Measurements from ENCODE around the gene PBX1.

The PBX1 gene

GRCh38 chr1:164858096-164858632, 299.2 kb downstream of the PBX1 start:
- no peak for DNase-seq (ENCODE audit: low read depth in 1 of 2, low spot score in 1 of 2)

GRCh38 chr1:164861632-164862031, 302.6 kb downstream of the PBX1 start:
- DNase-seq (ENCODE audit: low read depth in 1 of 2, low spot score in 1 of 2): no peak

GRCh38 chr1:164863056-164863455, 304.1 kb downstream of the PBX1 start:
- no peak for DNase-seq (ENCODE audit: low read depth in 1 of 2, low spot score in 1 of 2)

- DNase-seq (ENCODE audit: low read depth in 1 of 2, low spot score in 1 of 2): no peak
Measured at GRCh38 chr1:164864161-164864560, 305.2 kb downstream of the PBX1 start.

- no peak for DNase-seq (ENCODE audit: low read depth in 1 of 2, low spot score in 1 of 2)
Measured at GRCh38 chr1:164865385-164865784, 306.4 kb downstream of the PBX1 start.

GRCh38 chr1:164867590-164867989, 308.6 kb downstream of the PBX1 start:
- DNase-seq (ENCODE audit: low read depth in 1 of 2, low spot score in 1 of 2): no peak

GRCh38 chr1:164868990-164869389, 310.0 kb downstream of the PBX1 start:
- no peak for DNase-seq (ENCODE audit: low read depth in 1 of 2, low spot score in 1 of 2)

- no peak for DNase-seq (ENCODE audit: low read depth in 1 of 2, low spot score in 1 of 2)
Measured at GRCh38 chr1:164875518-164875917, 316.5 kb downstream of the PBX1 start.

- no peak for DNase-seq (ENCODE audit: low read depth in 1 of 2, low spot score in 1 of 2)
Measured at GRCh38 chr1:164876398-164877116, 317.6 kb downstream of the PBX1 start.

GRCh38 chr1:164880199-164880598, 321.2 kb downstream of the PBX1 start:
- DNase-seq (ENCODE audit: low read depth in 1 of 2, low spot score in 1 of 2): no peak

- DNase-seq (ENCODE audit: low read depth in 1 of 2, low spot score in 1 of 2): no peak
Measured at GRCh38 chr1:164880644-164881043, 321.7 kb downstream of the PBX1 start.

GRCh38 chr1:164885311-164885710, 326.3 kb downstream of the PBX1 start:
- DNase-seq (ENCODE audit: low read depth in 1 of 2, low spot score in 1 of 2): no peak

- no peak for DNase-seq (ENCODE audit: low read depth in 1 of 2, low spot score in 1 of 2)
Measured at GRCh38 chr1:164886101-164886500, 327.1 kb downstream of the PBX1 start.

- DNase-seq (ENCODE audit: low read depth in 1 of 2, low spot score in 1 of 2): no peak
Measured at GRCh38 chr1:164891615-164892014, 332.6 kb downstream of the PBX1 start.

GRCh38 chr1:164895026-164895912, 336.3 kb downstream of the PBX1 start:
- no peak for DNase-seq (ENCODE audit: low read depth in 1 of 2, low spot score in 1 of 2)

- no peak for DNase-seq (ENCODE audit: low read depth in 1 of 2, low spot score in 1 of 2)
Measured at GRCh38 chr1:164901031-164901430, 342.0 kb downstream of the PBX1 start.
